ENCODE results near the gene PTPRK.

DNA sequence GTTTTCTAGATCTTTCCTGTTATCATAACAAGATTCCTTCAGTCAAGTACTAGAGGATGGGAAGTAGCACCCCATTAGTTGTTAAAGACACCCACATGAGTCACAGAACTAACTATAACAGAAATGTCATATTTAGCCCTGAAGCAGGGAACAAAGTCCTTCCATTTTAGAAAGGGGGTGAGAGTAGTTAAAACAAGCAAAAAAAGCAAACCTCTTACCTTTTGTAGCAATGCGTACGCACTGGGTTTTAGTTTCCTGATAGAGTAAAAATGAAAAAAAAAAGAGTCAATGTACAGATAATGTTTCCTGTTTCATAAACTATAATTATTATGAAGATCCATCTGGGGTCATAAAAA lies 455.9 kb downstream of the PTPRK start:
- TF ChIP-seq, protein P1, sequence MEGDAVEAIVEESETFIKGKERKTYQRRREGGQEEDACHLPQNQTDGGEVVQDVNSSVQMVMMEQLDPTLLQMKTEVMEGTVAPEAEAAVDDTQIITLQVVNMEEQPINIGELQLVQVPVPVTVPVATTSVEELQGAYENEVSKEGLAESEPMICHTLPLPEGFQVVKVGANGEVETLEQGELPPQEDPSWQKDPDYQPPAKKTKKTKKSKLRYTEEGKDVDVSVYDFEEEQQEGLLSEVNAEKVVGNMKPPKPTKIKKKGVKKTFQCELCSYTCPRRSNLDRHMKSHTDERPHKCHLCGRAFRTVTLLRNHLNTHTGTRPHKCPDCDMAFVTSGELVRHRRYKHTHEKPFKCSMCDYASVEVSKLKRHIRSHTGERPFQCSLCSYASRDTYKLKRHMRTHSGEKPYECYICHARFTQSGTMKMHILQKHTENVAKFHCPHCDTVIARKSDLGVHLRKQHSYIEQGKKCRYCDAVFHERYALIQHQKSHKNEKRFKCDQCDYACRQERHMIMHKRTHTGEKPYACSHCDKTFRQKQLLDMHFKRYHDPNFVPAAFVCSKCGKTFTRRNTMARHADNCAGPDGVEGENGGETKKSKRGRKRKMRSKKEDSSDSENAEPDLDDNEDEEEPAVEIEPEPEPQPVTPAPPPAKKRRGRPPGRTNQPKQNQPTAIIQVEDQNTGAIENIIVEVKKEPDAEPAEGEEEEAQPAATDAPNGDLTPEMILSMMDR (IDR thresholded peaks at IDR 0.05) = no peak
- no peak for TF ChIP-seq POLR2A (IDR thresholded peaks at IDR 0.05)
